ENCODE measurements around the gene AQP10. TPM values are rescaled to one million over a fixed set of nuclear protein-coding genes. Genes with fewer than 3 reads are reported as not detected.

Gene AQP10
- total RNA-seq, 1 experiment from 2014 or later = not detected

DNA sequence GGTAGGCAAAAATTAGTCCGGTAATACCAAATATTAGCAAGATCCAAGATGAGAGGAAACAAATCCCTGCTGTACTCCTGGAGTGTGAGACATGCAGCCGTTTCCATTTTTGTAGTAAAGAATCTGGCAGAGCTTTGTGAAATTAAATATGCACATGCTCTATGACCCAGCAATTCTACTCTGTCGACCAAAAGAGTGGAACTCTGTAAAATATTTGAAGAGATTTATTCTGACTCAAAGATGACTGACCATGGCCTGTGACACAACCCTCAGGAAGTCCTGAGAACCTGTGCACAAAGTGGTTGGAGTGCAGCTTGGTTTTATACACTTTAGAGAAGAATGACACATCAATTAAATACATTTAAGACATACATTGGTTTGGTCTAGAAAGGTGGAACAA is 32.2 kb upstream of the AQP10 start:
- TF ChIP-seq, protein P1, sequence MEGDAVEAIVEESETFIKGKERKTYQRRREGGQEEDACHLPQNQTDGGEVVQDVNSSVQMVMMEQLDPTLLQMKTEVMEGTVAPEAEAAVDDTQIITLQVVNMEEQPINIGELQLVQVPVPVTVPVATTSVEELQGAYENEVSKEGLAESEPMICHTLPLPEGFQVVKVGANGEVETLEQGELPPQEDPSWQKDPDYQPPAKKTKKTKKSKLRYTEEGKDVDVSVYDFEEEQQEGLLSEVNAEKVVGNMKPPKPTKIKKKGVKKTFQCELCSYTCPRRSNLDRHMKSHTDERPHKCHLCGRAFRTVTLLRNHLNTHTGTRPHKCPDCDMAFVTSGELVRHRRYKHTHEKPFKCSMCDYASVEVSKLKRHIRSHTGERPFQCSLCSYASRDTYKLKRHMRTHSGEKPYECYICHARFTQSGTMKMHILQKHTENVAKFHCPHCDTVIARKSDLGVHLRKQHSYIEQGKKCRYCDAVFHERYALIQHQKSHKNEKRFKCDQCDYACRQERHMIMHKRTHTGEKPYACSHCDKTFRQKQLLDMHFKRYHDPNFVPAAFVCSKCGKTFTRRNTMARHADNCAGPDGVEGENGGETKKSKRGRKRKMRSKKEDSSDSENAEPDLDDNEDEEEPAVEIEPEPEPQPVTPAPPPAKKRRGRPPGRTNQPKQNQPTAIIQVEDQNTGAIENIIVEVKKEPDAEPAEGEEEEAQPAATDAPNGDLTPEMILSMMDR (conservative IDR thresholded peaks at IDR 0.05) = no peak
- TF ChIP-seq EZH2 (IDR thresholded peaks at IDR 0.05; ENCODE audit: low read depth) = no peak
- intact Hi-C loops (cut with micrococcal nuclease; ENCODE audit: unreplicated experiment) = no loop called here
- Histone ChIP-seq H3F3A (ENCODE audit: insufficient read depth, low read depth) (no peaks in the 10 kb centered on the region), H3K27ac (no peak overlapping the region), H3K4me1 (replicated peaks; ENCODE audit: insufficient read depth) (no peaks in the 10 kb centered on the region), H3K4me2 (no peak overlapping the region), H3K36me3 (ENCODE audit: low read depth) (no peaks in the 10 kb centered on the region), H2AFZ (no peak overlapping the region), H3K9me2 (ENCODE audit: insufficient read depth) (no peaks in the 10 kb centered on the region), H3K4me3 (no peak overlapping the region), H4K20me1 (ENCODE audit: insufficient read depth) (no peaks in the 10 kb centered on the region), H3K27me3 (ENCODE audit: insufficient read depth, low read depth) (peaks cover 24% of the 10 kb centered on the region; the same call in 1 of the 2 replicates), H3K9me3 (ENCODE audit: insufficient read depth, low read depth) (no peaks in the 10 kb centered on the region; the same call in 1 of the 2 replicates), H3K79me2 (ENCODE audit: low read depth) (no peaks in the 10 kb centered on the region)
- DNase-seq = no peak
- POLR2A ChIA-PET (ENCODE audit: unreplicated experiment) = no interaction called here
- BruUV-seq (replicated peaks) = no TSS peak
- CTCF ChIA-PET = no interaction called here

DNA sequence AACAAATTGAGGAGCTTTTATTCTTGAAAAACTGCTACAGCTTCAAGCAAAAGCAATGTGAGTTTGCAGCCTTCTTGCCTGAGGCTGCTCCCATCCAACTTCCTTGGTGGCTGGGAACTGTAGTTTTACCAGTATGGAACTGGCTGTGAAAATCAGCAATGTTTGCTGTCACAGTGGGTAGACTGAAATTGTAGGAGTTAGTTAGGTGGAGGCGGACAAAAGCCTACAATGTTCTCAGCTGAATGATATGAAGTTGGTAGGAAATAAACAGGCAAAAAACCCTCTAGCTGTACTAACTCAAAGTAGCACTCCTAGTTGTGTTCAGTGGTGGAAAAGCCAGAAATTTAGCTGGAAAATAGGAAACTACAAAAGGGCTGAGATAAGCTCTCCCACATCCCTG is 30.0 kb upstream of the AQP10 start:
- Histone ChIP-seq H3K36me3 (ENCODE audit: low read depth) (no peaks in the 10 kb centered on the region), H3F3A (ENCODE audit: insufficient read depth, low read depth) (no peaks in the 10 kb centered on the region; the same call in 1 of the 2 replicates), H3K4me2 (no peak overlapping the region), H3K27ac (no peak overlapping the region), H2AFZ (no peak overlapping the region), H3K79me2 (ENCODE audit: low read depth) (no peaks in the 10 kb centered on the region), H3K9me2 (ENCODE audit: insufficient read depth) (no peaks in the 10 kb centered on the region), H4K20me1 (ENCODE audit: insufficient read depth) (no peaks in the 10 kb centered on the region), H3K4me1 (replicated peaks; ENCODE audit: insufficient read depth) (no peaks in the 10 kb centered on the region), H3K27me3 (ENCODE audit: insufficient read depth, low read depth) (peaks cover 24% of the 10 kb centered on the region; the same call in 1 of the 2 replicates), H3K4me3 (no peak overlapping the region), H3K9me3 (ENCODE audit: insufficient read depth, low read depth) (peaks cover 14% of the 10 kb centered on the region)
- TF ChIP-seq EZH2 (IDR thresholded peaks at IDR 0.05; ENCODE audit: low read depth) = no peak
- TF ChIP-seq, protein P1 (conservative IDR thresholded peaks at IDR 0.05) = no peak
- POLR2A ChIA-PET (ENCODE audit: unreplicated experiment) = interaction anchor here (0.5 kb wide), 1 partner anchor 37 kb away, joined by 6 read pairs; no protein-coding TSS in a partner anchor
- BruUV-seq (replicated peaks) = no TSS peak
- no peak for DNase-seq
- intact Hi-C loops (cut with micrococcal nuclease; ENCODE audit: unreplicated experiment) = no loop called here
- CTCF ChIA-PET = no interaction called here

DNA sequence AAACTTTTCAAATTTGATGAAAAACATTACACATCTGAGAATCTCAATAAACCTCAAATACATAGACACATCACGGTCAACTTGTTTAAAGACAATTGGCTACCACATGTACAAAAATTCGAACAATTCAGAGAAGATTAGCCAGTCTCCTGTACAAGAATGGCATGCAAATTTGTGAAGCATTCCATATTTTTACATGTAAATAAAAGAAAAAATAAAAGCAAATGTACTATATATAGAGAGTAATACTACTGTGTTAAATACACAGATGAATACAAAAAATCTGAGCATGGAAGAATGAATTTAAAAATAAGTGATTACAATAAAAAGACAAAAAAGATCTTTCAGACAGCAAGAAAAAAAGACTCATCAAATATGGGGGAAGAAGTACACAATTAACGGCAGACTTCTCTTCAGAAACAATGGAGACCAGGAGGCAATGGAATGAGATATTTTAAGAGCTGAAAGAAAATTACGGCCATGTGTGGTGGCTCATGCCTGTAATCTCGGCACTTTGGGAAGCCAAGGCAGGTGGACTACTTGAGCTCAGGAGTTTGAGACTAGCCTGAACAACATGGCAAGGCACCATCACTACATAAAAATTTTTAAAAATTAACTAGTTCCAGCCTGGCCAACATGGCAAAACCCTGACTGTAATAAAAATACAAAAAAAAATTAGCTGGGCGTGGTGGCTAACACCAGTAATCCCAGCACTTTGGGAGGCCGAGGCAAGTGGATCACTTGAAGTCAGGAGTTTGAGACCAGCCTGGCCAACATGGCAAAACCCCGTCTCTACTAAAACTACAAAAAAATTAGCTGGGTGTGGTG is 25.3 kb upstream of the AQP10 start:
- ChIA-PET CTCF (no interaction called here), POLR2A (ENCODE audit: unreplicated experiment) (no interaction called here)
- no peak for TF ChIP-seq EZH2 (IDR thresholded peaks at IDR 0.05; ENCODE audit: low read depth)
- TF ChIP-seq, protein P1 (conservative IDR thresholded peaks at IDR 0.05) = no peak
- intact Hi-C loops (cut with micrococcal nuclease; ENCODE audit: unreplicated experiment) = no loop called here
- Histone ChIP-seq H3K4me2 (no peak overlapping the region), H3K4me1 (replicated peaks; ENCODE audit: insufficient read depth) (no peaks in the 10 kb centered on the region), H3K27ac (no peak overlapping the region), H4K20me1 (ENCODE audit: insufficient read depth) (no peaks in the 10 kb centered on the region), H3K27me3 (ENCODE audit: insufficient read depth, low read depth) (peaks cover 11% of the 10 kb centered on the region; the same call in 1 of the 2 replicates), H3K9me2 (ENCODE audit: insufficient read depth) (no peaks in the 10 kb centered on the region), H3K36me3 (ENCODE audit: low read depth) (no peaks in the 10 kb centered on the region), H3K4me3 (no peak overlapping the region), H3K9me3 (ENCODE audit: insufficient read depth, low read depth) (peaks cover 17% of the 10 kb centered on the region), H2AFZ (no peak overlapping the region), H3F3A (ENCODE audit: insufficient read depth, low read depth) (no peaks in the 10 kb centered on the region; the same call in none of the 2 replicates), H3K79me2 (ENCODE audit: low read depth) (no peaks in the 10 kb centered on the region)
- DNase-seq = no peak
- BruUV-seq (replicated peaks) = no TSS peak

Measured in PC-9 (cell line).